ENCODE measurements around the gene RFX8.

- no peak for TF ChIP-seq ARNT (IDR thresholded peaks at IDR 0.05)
- no peak for TF ChIP-seq SUZ12 (IDR thresholded peaks at IDR 0.05)
- TF ChIP-seq HDGF (IDR thresholded peaks at IDR 0.05; ENCODE audit: borderline replicate concordance), result no peak
- no peak for TF ChIP-seq PKNOX1 (IDR thresholded peaks at IDR 0.05)
- TF ChIP-seq SP1 (IDR thresholded peaks at IDR 0.05), result no peak
- no peak for TF ChIP-seq FOXM1 (IDR thresholded peaks at IDR 0.05; ENCODE audit: borderline replicate concordance)
- no peak for TF ChIP-seq FOXA1 (IDR thresholded peaks at IDR 0.05)
These were observed 113.4 kb downstream of the RFX8 start for GRCh38 chr2:101361522-101361921.
